HG02885 (cell line): ENCODE data around the gene DENND6B.

ENCODE experiments used
- ATAC-seq: cut with Tn5 transposase; IDR thresholded peaks from one replicate; pipeline ENCODE4 v1.9.1; 2021; ENCODE audit warnings: mild to moderate bottlenecking; ENCODE audit not compliant: unreplicated experiment, poor library complexity

The DENND6B gene

DNA sequence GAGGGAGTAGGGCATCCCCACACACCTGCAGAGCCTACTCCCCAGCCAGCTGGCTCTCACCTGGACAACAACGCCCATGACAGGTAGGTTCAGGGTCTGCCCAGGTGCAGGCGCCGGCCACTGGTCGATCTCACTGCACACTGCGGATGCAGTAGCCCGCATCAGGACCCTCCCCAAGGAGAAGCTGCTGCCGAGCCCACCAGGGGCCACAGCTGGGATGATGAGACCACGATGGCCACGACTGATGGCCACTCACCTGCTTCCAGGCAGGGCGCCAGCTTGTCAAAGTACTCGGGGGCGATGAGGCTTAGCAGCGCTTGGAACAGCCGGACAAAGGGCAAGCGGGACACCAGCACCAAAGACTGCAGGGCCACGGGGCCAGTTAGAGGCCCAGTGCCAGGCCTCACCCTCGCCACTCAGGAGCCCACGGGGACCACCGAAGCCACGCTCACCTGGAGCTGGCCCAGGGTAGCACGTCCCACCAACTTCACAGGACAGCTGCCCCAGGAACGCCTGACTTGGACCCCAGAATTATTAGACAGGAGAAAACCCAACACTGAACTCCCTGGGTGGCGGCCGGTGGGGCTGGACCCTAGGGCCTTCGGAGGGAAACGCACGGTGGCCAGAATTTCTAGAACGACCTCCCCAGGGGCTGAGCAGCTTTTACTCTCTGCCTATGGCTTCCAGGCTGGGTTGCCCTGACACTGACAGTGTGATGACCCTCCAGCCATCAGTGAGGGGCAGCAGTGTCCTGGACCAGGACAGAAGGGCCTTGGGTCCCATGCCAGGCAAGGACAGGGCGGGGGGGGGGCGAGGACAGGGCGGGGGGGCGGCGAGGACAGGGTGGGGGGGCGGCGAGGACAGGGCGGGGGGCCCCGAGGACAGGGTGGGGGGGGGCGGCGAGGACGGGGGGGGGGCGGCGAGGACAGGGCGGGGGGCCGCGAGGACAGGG is 10.4 kb downstream of the DENND6B start:
- no peak for ATAC-seq

- no peak for ATAC-seq
These were observed 11.3 kb downstream of the DENND6B start for GRCh38 chr22:50315289-50316113.

- peak; percentile 84 for ATAC-seq
These were observed 12.1 kb downstream of the DENND6B start for GRCh38 chr22:50314455-50315288.

DNA sequence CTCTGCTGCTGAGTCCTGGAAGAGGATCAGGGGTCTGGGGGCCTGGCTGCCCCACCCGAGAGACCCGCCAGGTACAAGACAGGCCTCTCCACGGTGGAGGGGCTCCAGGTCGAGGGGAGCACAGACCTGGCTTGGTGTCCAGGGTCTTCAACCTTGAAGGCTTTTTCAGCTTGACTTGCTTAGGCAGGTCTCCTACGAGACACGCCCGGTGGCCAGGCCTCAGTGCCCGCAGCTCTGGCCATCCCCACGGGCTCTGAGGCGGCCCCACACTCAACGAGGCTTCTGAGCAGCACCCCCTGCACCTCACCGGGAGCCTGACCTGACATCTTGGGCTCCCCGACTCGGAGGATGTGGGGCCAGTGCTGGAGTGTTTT is 12.7 kb downstream of the DENND6B start:
- ATAC-seq = no peak

DNA sequence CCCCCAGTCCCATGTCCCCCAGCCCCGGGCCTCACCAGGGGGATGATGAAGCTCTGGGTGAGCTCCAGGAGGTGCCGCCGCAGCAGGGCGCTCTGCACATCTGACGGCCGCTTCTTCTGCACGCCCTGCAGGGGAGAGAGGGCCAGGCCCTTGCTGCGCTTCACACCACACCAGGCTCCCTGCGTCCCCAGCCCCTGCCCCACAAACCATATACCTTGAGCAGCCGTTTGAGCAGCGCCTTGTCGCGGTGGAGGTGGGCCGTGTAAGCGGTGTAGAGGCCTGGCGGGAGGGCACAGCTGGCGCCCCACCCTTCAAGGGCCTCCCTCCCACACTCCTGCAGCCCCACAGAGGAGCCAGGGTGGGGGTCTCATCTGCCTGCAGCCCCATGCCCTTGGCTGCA is 13.2 kb downstream of the DENND6B start:
- ATAC-seq = no peak

- ATAC-seq = no peak
These were observed 13.8 kb downstream of the DENND6B start for GRCh38 chr22:50313021-50313420.

GRCh38 chr22:50312371-50312770 is 14.4 kb downstream of the DENND6B start:
- ATAC-seq = no peak

- no peak for ATAC-seq
These were observed 15.0 kb downstream of the DENND6B start for GRCh38 chr22:50311606-50312351.

DNA sequence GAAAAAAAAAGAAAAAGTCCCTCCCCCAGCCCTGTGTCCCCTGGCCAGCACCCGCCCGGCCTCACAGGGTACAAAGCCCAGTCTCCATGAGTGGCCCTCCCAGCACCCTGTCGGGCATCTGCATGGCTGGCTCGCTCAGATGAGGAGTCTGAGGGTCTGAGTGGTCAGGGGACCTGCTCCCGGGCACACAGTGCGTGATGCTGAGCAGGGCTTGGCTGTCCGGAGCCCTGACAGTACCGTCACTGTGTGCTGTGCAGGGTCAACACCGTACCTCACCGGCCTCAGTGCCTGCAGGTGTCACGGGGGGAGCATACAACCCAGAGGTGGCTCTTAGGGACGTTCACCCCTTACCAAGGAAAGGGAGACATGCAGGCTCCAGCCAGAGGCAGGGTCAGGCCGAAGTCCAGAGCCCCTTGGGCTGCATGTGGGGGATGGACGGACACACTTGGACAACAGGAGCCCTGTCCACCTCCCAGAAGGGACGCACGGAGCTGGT is 15.8 kb downstream of the DENND6B start:
- ATAC-seq = no peak

DNA sequence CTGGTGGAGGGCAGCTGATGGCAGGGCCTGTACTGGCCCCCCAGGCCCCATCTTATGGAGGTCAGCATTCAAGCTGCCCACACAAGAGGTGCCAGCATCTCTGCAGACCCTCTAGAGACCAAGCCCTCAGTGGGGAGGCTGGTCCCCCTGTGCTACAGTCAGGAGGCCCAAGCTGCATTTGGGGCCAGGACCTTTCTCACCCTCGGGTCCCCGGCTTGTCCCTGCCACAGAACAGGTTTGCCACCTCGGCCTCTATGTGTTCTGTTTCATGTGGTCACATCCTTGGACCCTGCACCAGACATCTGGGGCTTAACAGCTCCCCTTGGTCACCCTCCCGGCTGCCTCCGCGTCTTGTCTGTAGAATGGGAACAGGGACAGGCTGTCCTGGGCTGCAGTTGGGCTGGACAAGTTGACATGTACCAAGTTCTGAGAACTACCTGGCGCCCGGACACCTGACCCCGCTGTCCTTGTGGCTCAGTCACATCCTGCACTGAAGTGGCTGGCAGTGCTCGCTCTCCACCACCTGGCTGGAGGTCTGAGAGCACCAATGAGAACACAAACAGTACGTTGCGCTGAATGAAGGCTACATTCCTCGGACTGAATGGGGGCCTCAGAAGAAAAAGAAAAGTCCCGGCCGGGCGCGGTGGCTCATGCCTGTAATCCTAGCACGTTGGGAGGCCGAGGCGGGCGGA is 16.6 kb downstream of the DENND6B start:
- no peak for ATAC-seq

DNA sequence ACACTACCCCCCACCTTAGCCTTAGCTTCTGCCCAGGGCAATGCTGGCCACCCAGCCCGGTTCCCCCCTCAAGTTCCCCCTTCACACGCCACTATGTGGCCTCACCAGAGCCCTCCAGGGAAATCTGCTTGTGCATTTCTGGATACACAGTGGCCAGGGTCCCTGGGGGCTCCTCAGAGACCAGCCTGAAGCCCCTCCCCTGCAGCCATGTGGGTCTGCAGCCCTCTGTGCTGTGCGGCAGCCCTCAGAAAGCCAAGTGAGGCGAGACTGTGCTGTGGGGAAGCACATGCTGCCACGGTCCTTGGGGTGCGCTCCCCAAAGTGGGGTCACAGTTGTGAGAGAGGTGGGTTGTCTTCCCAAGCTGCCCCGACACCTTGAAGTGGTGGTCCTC is 17.2 kb downstream of the DENND6B start:
- ATAC-seq = no peak

GRCh38 chr22:50308986-50309600 is 17.7 kb downstream of the DENND6B start:
- ATAC-seq = no peak

DNA sequence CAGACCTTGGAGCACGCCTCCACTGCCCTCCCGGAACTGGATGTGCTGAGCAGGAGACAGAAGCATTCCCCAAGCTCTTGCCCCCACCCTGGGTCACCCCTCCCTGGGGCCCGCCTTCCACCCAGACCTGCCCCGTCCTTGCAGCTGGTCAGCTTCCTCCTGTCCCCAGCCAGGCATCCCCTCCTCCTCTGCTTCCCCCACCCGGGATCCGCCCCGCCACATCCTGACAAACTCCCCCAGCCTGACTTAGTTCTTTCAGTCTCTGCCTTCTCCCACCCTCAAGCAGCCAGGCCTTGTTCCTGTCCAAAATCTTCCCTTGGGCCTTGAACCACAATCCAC is 18.2 kb downstream of the DENND6B start:
- no peak for ATAC-seq

DNA sequence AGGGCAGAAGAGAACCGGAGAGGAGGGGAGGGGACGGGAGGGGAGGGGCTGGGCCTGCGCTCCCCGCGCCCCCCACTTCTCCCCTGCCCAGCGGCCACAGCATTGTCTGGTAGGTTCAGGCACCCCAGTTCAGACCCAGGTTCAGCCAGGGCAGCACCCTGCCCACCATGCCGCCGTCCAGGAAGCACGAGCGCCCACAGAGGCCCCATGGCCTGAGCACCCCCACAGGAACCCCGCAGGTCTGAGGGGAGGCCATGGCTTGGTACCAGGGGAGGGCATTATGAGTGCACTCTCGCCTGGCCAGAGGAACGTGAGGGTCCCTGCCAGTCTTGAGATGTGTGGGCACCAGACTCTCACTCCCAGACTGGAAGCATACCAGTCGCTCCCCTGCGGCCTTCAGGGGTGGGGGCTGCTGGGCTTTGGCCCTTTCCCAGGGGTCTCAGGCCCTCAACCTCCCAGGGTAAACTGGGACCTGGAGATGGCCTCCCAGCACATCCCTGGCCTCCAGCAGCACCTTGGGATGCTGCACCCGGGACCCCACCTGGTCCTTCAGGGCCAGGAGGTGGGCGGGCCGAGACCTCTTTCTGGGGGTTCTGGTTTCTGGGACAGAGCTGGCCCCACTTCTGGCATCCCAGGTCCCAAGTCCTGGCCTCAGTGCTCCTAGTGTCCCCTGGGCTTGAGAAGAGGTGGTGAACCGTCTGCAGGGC is 18.8 kb downstream of the DENND6B start:
- ATAC-seq = no peak

GRCh38 chr22:50306753-50307749 is 19.8 kb downstream of the DENND6B start, which contains the start of gene PLXNB2:
Gene PLXNB2, minus strand, starts transcription at chr22:50307646. Its CDS starts 17,062 bp downstream, at chr22:50290584.
- peak; percentile 43 for ATAC-seq

DNA sequence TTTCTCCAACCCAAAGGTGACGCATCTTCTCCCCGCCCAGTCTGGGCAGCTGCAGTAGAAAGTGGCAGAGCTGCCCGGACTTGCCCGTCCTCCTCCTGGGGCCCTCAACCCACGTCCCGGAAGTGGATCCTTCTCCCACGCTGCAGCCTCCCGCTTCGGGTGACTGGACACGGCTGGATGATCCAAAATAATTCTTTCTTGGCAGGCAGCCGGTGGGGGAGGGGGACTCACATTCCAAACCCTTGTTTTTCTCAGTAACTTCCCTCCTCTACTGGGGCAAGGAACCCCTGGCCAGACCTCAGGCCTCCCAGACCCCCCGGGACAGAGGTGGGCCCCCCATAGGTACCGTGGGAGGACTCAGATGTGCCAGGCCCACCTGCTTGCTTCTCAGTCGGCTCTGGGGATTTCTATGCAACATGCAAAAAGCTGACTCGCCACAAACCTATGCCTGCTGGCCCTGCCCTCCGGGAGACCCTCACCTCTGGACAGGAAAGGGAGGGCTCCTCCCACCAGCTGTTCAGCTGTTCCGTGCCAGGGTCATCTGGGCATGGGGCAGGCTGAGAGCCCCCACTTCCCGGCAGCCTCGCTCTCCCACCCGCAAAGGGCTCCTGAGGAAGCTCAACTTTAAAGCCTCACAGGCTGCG is 20.8 kb downstream of the DENND6B start:
- ATAC-seq = no peak
